ENCODE data around the gene AP1M2. TPM values are rescaled to one million over a fixed set of nuclear protein-coding genes. Genes with fewer than 3 reads are reported as not detected.

AP1M2 gene
- total RNA-seq, 2 donors from 2014 or later = 132 to 146 TPM

DNA sequence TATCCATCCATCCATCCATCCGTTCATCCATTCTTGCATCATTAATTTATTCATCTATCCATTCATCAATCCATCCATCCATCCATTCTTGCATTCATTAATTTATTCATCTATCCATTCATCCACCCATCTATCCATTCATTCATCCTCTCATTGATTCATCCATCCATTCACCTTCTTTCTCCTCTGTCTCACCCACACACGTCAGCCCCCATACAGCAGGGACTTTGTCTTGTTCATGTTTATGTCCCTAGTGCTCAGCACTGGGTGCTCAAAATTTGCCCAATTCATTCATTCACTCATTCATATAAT is 683 bp upstream of the AP1M2 start:
- H3K36me3 Mint-ChIP-seq (ENCODE audit: low read depth) = peaks cover 20% of the 10 kb centered on the region
- Histone ChIP-seq H3K27me3 (ENCODE audit: control insufficient read depth, insufficient read depth, low read length, poor library complexity, severe bottlenecking) (no peaks in the 10 kb centered on the region), H3K9ac (ENCODE audit: extremely low read depth, low read length, poor library complexity, severe bottlenecking) (no peak overlapping the region), H3K27ac (ENCODE audit: low read depth, low read length) (no peak overlapping the region), H3K4me1 (ENCODE audit: control insufficient read depth, insufficient read depth, low read length) (no peaks in the 10 kb centered on the region), H3K9me3 (ENCODE audit: control insufficient read depth, low read length) (no peaks in the 10 kb centered on the region), H3K4me3 (ENCODE audit: low read length) (no peak overlapping the region), H3K36me3 (ENCODE audit: control insufficient read depth, insufficient read depth, low read length) (no peaks in the 10 kb centered on the region)
- no peak overlapping the region for H3K27ac Mint-ChIP-seq
- H3K4me1 Mint-ChIP-seq = peaks cover 5% of the 10 kb centered on the region
- WGBS, 2 experiments (ENCODE audit: insufficient coverage in 1 of 2, insufficient read length in 1 of 2) = 87 to 89% methylated on average over 2 of the region's 2 CpGs
- TF ChIP-seq, protein P1, sequence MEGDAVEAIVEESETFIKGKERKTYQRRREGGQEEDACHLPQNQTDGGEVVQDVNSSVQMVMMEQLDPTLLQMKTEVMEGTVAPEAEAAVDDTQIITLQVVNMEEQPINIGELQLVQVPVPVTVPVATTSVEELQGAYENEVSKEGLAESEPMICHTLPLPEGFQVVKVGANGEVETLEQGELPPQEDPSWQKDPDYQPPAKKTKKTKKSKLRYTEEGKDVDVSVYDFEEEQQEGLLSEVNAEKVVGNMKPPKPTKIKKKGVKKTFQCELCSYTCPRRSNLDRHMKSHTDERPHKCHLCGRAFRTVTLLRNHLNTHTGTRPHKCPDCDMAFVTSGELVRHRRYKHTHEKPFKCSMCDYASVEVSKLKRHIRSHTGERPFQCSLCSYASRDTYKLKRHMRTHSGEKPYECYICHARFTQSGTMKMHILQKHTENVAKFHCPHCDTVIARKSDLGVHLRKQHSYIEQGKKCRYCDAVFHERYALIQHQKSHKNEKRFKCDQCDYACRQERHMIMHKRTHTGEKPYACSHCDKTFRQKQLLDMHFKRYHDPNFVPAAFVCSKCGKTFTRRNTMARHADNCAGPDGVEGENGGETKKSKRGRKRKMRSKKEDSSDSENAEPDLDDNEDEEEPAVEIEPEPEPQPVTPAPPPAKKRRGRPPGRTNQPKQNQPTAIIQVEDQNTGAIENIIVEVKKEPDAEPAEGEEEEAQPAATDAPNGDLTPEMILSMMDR (conservative IDR thresholded peaks at IDR 0.05) = no peak
- no peak for DNase-seq
- H3K4me3 Mint-ChIP-seq = peak overlapping the region; percentile 97
- H3K27me3 Mint-ChIP-seq (ENCODE audit: insufficient read depth) = peaks cover 11% of the 10 kb centered on the region
- H3K9me3 Mint-ChIP-seq = no peaks in the 10 kb centered on the region

DNA sequence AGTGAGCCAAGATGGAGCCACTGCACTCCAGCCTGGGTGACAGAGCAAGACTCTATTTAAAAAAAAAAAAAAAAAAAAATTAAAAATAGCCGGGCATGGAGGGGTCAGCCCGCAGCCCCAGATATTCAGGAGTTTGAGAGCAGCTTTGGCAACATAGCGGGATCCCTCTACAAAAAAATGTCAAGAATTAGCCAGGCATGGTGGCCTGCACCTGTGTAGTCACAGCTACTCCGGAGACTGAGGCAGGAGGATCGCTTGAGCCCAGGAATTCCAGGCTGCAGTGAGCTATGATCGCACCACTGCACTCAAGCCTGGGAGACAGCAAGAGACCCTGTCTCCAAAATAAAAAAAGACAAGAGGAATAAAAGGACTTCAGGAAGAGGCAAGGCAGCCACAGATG is 716 bp downstream of the AP1M2 start:
- H3K27ac ChIP-seq (ENCODE audit: low read depth, low read length) = no peak overlapping the region
- no peaks in the 10 kb centered on the region for H3K36me3 ChIP-seq (ENCODE audit: control insufficient read depth, insufficient read depth, low read length)
- H3K9ac ChIP-seq (ENCODE audit: extremely low read depth, low read length, poor library complexity, severe bottlenecking) = no peak overlapping the region
- H3K9me3 ChIP-seq (ENCODE audit: control insufficient read depth, low read length) = no peaks in the 10 kb centered on the region
- Mint-ChIP-seq H3K36me3 (ENCODE audit: low read depth) (peaks cover 22% of the 10 kb centered on the region), H3K4me3 (peak overlapping the region; percentile 97), H3K27ac (peak overlapping the region; percentile 96), H3K27me3 (ENCODE audit: insufficient read depth) (peaks cover 11% of the 10 kb centered on the region), H3K4me1 (peaks cover 5% of the 10 kb centered on the region), H3K9me3 (no peaks in the 10 kb centered on the region)
- no peaks in the 10 kb centered on the region for H3K27me3 ChIP-seq (ENCODE audit: control insufficient read depth, insufficient read depth, low read length, poor library complexity, severe bottlenecking)
- TF ChIP-seq, protein P1 (conservative IDR thresholded peaks at IDR 0.05) = no peak
- peak overlapping the region; percentile 78 for H3K4me3 ChIP-seq (ENCODE audit: low read length)
- no peak for DNase-seq
- 87 to 91% methylated on average over 4 to 6 of the region's 6 CpGs for WGBS, 2 experiments (ENCODE audit: insufficient coverage in 1 of 2, insufficient read length in 1 of 2)
- H3K4me1 ChIP-seq (ENCODE audit: control insufficient read depth, insufficient read depth, low read length) = no peaks in the 10 kb centered on the region

DNA sequence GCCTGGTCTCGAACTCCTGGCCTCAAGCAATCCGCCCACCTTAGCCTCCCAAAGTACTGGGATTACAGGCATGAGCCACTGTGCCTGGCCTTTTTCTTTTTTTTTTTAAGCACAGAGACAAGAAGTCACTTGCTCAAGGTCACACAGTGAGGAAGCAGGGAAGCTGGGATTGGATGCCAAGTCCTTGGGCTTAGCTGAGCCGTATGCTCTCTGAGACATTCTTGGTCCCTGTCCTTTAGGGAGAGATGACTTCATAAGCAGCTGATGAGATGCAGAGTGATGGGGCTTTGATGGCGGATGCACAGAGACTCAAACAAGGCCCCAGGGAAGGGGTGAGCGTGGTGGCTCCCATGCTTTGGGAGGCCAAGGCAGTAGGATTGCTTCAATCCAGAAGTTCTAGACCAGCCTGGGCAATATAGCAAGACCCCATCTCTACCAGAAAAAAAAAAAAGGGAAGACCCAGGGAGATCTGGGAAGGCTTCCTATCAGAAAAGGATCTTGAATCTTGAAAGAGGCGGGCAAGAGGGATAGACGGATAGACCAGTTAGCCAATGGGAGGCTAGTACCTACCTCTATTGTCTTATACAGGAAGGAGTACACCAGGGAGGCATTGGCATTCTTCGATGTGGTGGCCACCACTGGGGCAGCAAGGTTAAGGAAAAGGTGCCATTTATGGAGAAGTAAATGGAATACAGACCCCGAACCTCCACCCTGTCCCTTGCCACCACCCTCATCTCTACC is 3.9 kb downstream of the AP1M2 start:
- DNase-seq = peak; percentile 64
- no peak overlapping the region for H3K4me3 Mint-ChIP-seq
- peaks cover 41% of the 10 kb centered on the region for H3K36me3 Mint-ChIP-seq (ENCODE audit: low read depth)
- no peaks in the 10 kb centered on the region for H3K9me3 Mint-ChIP-seq
- WGBS, 2 experiments (ENCODE audit: insufficient coverage in 1 of 2, insufficient read length in 1 of 2) = 87 to 91% methylated on average over 6 to 7 of the region's 9 CpGs
- H3K9me3 ChIP-seq (ENCODE audit: control insufficient read depth, low read length) = no peaks in the 10 kb centered on the region
- no peak overlapping the region for H3K27ac ChIP-seq (ENCODE audit: low read depth, low read length)
- peaks cover 4% of the 10 kb centered on the region for H3K27me3 Mint-ChIP-seq (ENCODE audit: insufficient read depth)
- no peaks in the 10 kb centered on the region for H3K4me1 ChIP-seq (ENCODE audit: control insufficient read depth, insufficient read depth, low read length)
- H3K36me3 ChIP-seq (ENCODE audit: control insufficient read depth, insufficient read depth, low read length) = no peaks in the 10 kb centered on the region
- H3K27me3 ChIP-seq (ENCODE audit: control insufficient read depth, insufficient read depth, low read length, poor library complexity, severe bottlenecking) = no peaks in the 10 kb centered on the region
- no peak overlapping the region for H3K27ac Mint-ChIP-seq
- H3K9ac ChIP-seq (ENCODE audit: extremely low read depth, low read length, poor library complexity, severe bottlenecking) = no peak overlapping the region
- TF ChIP-seq, protein P1 (conservative IDR thresholded peaks at IDR 0.05) = no peak
- peaks cover 5% of the 10 kb centered on the region for H3K4me1 Mint-ChIP-seq
- no peak overlapping the region for H3K4me3 ChIP-seq (ENCODE audit: low read length)
